Measurements from ENCODE around the gene STMN1.

The STMN1 gene

GRCh38 chr1:25867210-25867991 lies 38.8 kb downstream of the STMN1 start:
- no peak for DNase-seq

- DNase-seq = no peak
These were observed 39.9 kb downstream of the STMN1 start for GRCh38 chr1:25866288-25866687.

GRCh38 chr1:25864434-25864833 lies 41.8 kb downstream of the STMN1 start:
- no peak for DNase-seq

GRCh38 chr1:25863486-25864262 lies 42.5 kb downstream of the STMN1 start:
- DNase-seq = no peak

- no peak for DNase-seq
These were observed 43.3 kb downstream of the STMN1 start for GRCh38 chr1:25862785-25863485.

GRCh38 chr1:25861316-25862286 lies 44.6 kb downstream of the STMN1 start:
- no peak for DNase-seq

- DNase-seq = peak; percentile 71 to 88 (median 80)
These were observed 47.1 kb downstream of the STMN1 start, which contains the start of gene AUNIP for GRCh38 chr1:25858906-25859789. Gene AUNIP, minus strand, starts transcription at chr1:25859457. Its CDS starts 100 bp downstream, at chr1:25859357.

- no peak for DNase-seq
These were observed 47.7 kb downstream of the STMN1 start for GRCh38 chr1:25858494-25858893.

GRCh38 chr1:25856856-25857255 lies 49.4 kb downstream of the STMN1 start:
- DNase-seq = no peak

GRCh38 chr1:25854554-25854953 lies 51.7 kb downstream of the STMN1 start:
- no peak for DNase-seq
